NT2/D1 (cell line): ENCODE results near the gene SEC23B.

Source experiments
- DNase-seq: peaks from one replicate; pipeline ENCODE4 v3.0.0-alpha.2; 2011; ENCODE audit warnings: low read depth, low spot score
- H3K27me3 ChIP-seq: 2 replicates; pipeline ENCODE4 v1.6.0; 2011; ENCODE audit warnings: mild to moderate bottlenecking; ENCODE audit not compliant: insufficient read length, insufficient read depth
- H3K36me3 ChIP-seq: 2 replicates; pipeline ENCODE4 v1.6.1; 2011; ENCODE audit warnings: mild to moderate bottlenecking, low read length, mixed read lengths; ENCODE audit not compliant: insufficient read depth, insufficient read length
- H3K4me1 ChIP-seq: 2 replicates; pipeline ENCODE4 v1.5.1; 2011; ENCODE audit not compliant: insufficient read depth, insufficient read length
- H3K4me3 ChIP-seq: 2 replicates; pipeline ENCODE4 v1.5.1; 2011; ENCODE audit warnings: low read depth; ENCODE audit not compliant: insufficient read length
- H3K9ac ChIP-seq: 2 replicates; pipeline ENCODE4 v1.6.0; 2011; ENCODE audit warnings: low read depth; ENCODE audit not compliant: insufficient read length
- H3K9me3 ChIP-seq: 2 replicates; pipeline ENCODE4 v1.5.1; 2011; ENCODE audit warnings: mild to moderate bottlenecking, low read length; ENCODE audit not compliant: insufficient read depth
- SUZ12 ChIP-seq: IDR thresholded peaks from 2 replicates; pipeline ENCODE4 v1.6.1; 2011; ENCODE audit not compliant: insufficient read length, insufficient read depth; ENCODE audit errors: extremely low read depth
- YY1 ChIP-seq: IDR thresholded peaks from 2 replicates; pipeline ENCODE4 v1.6.1; 2011; ENCODE audit not compliant: insufficient read length, insufficient read depth
- ZNF274 ChIP-seq: IDR thresholded peaks from 2 replicates; pipeline ENCODE4 v1.6.1; 2011; ENCODE audit warnings: mild to moderate bottlenecking, low read depth, low read length

SEC23B gene

DNA sequence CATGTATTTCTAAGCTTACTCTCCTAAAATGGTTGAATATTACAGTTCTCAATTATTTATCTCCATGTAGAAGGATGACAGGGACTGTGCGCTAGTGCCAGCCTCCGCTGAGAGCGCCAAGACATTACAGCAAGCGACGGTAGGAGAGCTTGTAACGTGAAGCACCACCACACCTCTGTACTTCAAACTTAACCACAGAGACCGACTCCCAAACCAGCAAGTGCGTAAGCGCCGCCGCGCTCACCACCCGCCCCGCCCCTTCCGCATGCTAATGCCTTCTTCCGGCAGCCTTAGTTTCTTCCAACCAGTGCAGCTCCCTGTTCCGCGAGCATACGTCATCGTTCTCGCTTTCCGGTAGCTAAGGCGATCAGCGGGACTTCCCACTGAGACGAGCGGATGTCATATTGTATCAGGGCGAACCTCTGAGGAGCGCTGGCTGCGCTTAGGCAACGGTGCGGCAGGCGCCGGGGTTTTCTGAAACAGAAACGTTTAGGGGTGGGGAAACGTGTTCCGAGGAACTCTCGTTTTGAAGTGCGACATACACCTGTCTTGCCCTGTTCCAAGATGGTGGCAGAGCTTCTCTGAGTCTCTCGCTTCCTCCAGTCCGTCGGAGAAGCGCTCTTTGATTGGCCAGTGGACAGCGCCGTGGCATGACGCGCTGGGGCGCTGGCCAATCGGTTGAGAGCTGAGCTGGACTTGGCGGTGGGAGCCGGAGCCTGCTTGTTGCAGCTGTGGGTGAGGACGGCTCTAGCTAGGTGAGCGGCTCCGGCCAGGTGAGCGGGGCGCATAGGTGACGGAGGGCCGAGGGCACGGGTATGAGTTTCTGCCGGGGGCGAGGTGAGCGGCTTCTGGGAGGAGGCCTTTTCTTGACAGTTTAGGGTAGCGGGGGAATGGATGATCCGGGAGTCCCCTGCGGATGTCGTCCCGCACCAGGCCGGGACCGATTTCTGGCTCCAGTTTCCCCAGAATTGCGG, at the start of gene SEC23B:
Gene SEC23B, plus strand, starts transcription at position 723 of the 974 bp plus-strand sequence. CDS start 2,896 bp downstream, outside the sequence.
- no peaks in the 10 kb centered on the region for H3K9me3 ChIP-seq
- no peak for TF ChIP-seq ZNF274
- TF ChIP-seq YY1 = peak; percentile 89
- DNase-seq = peak; percentile 89
- H3K36me3 ChIP-seq = peaks cover 27% of the 10 kb centered on the region
- H3K4me3 ChIP-seq = peak within 1 kb of the TSS; percentile 84
- no peaks in the 10 kb centered on the region for H3K4me1 ChIP-seq
- H3K9ac ChIP-seq = peak within 1 kb of the TSS; percentile 90
- H3K27me3 ChIP-seq = no peaks in the 10 kb centered on the region

DNA sequence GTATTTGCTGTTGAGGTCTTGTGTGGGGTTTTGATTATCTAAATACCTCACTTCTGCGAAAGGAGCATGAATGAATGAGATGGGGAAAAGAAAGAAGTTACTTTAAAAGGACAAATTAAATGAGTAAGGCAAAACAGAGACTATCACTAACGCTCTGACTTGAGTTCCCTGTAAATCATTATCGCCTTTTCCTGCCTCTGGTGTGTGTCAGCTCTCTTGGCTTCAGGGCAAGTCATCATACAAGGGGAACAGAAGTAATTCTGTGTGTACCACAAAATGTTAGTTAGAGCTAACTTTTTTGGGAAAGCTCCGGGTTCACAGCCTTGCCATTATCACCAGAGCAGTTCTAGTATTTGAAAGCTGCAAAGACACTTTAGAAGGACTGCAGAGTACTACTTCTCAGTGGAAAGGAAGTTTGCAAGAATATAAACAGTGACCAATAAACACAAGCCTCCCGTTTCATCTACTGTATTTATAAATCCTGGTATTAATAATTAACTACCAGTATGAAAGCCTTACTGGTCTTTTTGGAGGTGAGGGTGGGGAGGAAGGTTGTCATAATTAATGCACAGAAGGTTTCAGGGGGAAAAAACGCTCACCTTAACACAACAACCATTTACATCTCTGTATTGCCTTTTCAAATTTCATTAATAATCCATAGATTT, 42.1 kb upstream of the SEC23B start:
- H3K36me3 ChIP-seq = peaks cover 18% of the 10 kb centered on the region
- H3K9me3 ChIP-seq = no peaks in the 10 kb centered on the region
- H3K27me3 ChIP-seq = no peaks in the 10 kb centered on the region
- H3K4me1 ChIP-seq = no peaks in the 10 kb centered on the region
- no peak for TF ChIP-seq ZNF274
- TF ChIP-seq YY1 = no peak
- TF ChIP-seq SUZ12 = no peak
- H3K9ac ChIP-seq = peak overlapping the region; percentile 64
- no peak overlapping the region for H3K4me3 ChIP-seq
- no peak for DNase-seq

DNA sequence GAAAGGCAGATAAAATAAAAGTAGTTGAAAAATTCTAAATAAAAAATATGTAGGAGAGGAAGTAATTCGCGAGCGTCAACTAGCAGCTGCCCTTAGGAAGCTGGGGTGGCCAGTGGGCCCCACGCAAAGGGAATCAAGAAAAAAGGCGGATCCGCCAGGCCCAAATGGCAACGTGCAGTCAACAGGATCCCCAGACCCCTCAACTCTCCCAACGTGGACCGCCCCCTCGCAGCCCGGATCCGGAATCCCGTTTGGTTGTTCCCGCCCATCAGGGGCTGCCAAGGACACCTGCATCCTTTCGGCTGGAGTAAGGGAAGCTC, 41.2 kb upstream of the SEC23B start:
- no peak for DNase-seq
- Histone ChIP-seq H3K36me3 (peaks cover 26% of the 10 kb centered on the region), H3K9me3 (no peaks in the 10 kb centered on the region), H3K27me3 (no peaks in the 10 kb centered on the region), H3K4me3 (peak overlapping the region; percentile 89), H3K9ac (peak overlapping the region; percentile 64), H3K4me1 (no peaks in the 10 kb centered on the region)
- TF ChIP-seq YY1 (no peak), SUZ12 (no peak), ZNF274 (no peak)

DNA sequence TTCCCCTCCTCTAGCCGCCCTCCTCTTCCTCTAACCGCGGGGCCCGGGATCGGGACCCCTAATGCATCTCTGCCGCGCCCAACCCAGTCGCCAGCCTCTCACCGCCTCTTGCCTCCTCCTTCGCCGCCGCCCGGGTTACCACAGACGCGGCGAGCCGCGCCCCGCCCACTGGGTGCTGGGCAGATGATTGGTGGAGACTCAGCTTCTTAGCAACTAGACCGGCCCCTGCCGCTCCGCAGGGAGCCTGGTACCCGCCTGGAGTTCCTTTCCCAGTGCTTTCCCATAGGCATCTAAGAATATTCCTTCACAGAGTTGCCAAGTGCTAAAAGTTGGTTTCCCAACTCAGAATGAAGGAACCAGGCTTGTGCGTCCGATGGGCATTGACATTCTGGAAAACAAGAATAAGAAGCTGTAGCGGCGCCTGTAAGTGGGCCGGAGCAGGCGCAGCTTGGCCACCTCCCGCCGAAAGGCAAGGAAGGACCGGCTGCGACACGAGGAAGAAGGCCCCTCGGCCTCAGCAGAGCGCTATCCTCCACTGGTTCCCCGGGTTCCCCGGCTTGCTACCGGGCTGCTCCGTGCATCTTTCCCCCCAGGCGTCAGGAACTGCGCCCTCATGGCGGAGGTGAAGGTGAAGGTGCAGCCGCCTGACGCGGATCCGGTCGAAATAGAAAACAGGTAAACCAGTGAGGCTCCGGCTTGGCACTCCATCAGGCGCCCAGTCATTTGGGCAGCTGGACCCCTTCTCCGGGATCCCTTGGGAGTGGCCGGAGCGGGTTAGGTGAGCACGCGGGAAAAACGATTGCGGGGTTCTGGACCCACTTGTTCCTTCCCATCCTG, 40.6 kb upstream of the SEC23B start, which contains the start of the genes DZANK1 and POLR3F:
Gene DZANK1, minus strand, starts transcription at position 137 of the 837 bp plus-strand sequence. CDS start 1,672 bp downstream, outside the sequence.
Gene POLR3F, plus strand, starts transcription at position 497 of the 837 bp plus-strand sequence. Its CDS starts 117 bp downstream, at position 614.
- Histone ChIP-seq H3K27me3 (no peaks in the 10 kb centered on the region), H3K4me3 (peak within 1 kb of the TSS; percentile 89), H3K9me3 (no peaks in the 10 kb centered on the region), H3K36me3 (peaks cover 32% of the 10 kb centered on the region), H3K9ac (peak within 1 kb of the TSS; percentile 84), H3K4me1 (no peaks in the 10 kb centered on the region)
- peak; percentile 89 for DNase-seq
- TF ChIP-seq ZNF274 = no peak
- TF ChIP-seq YY1 = no peak
- no peak for TF ChIP-seq SUZ12

DNA sequence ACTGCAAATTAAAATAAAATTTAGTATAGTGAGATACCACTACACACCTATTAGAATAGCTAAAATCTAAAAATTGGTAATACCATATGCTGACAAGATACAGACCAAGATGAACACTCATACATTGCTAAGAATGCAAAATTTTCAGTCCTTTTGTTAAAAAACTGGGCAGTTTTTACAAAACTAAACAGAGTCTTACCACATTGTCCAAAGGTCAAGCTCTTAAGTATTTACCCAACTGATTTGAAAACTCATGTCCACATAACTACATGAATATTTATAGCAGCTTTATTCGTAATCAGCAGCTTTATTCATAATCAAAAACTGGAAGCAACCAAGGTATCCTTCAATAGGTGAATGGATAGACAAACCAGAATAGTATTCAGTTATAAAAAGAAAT, 30.5 kb upstream of the SEC23B start:
- DNase-seq = no peak
- H3K4me1 ChIP-seq = no peaks in the 10 kb centered on the region
- H3K9me3 ChIP-seq = no peaks in the 10 kb centered on the region
- peaks cover 61% of the 10 kb centered on the region for H3K36me3 ChIP-seq
- H3K4me3 ChIP-seq = no peak overlapping the region
- TF ChIP-seq SUZ12 (no peak), ZNF274 (no peak), YY1 (no peak)
- no peak overlapping the region for H3K9ac ChIP-seq
- no peaks in the 10 kb centered on the region for H3K27me3 ChIP-seq

DNA sequence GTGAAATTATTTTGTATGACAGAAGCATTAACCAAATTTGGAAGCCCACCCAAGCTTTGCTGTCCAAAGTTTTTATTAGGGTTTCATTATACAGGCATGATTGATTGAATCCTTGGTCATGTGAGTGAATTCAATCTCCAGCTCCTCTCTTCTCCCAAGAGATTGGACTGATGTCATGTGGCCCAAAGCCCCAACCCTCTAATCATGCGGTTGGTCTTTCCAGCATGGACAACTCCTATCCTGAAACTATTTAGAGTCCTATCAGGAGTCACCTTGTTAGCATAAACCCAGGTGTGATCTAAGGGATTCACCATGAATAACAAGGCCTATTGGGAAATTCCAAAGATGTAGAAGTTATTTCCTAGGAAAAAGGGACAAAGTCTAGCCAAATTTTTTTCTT, 29.9 kb upstream of the SEC23B start:
- Histone ChIP-seq H3K27me3 (no peaks in the 10 kb centered on the region), H3K36me3 (peaks cover 66% of the 10 kb centered on the region), H3K9me3 (no peaks in the 10 kb centered on the region), H3K4me1 (no peaks in the 10 kb centered on the region), H3K9ac (no peak overlapping the region), H3K4me3 (no peak overlapping the region)
- no peak for TF ChIP-seq ZNF274
- TF ChIP-seq YY1 = no peak
- no peak for TF ChIP-seq SUZ12
- DNase-seq = no peak
